Measurements from ENCODE around the gene UBE2E2.

UBE2E2 gene

GRCh38 chr3:23288286-23288685 lies 85.2 kb downstream of the UBE2E2 start:
- no peak for DNase-seq

DNA sequence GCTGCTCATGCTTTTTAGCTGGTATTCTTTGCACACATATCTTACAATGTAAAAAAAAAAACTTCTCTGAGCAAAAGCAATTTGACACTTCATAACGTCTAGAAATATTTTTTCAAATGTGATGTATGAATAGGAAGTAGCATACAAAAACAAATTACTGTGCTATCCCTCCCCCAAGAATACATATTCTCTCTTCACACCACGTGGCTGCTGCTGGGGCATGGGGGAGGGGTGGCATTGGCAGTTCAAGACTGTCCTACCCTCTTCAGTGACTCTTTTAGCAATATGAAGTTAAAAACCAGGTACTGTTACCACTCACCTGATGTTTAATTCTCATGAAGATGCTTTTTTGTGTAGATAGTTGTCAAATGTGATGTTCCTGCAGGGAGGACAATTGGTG lies 85.6 kb downstream of the UBE2E2 start:
- DNase-seq = no peak

DNA sequence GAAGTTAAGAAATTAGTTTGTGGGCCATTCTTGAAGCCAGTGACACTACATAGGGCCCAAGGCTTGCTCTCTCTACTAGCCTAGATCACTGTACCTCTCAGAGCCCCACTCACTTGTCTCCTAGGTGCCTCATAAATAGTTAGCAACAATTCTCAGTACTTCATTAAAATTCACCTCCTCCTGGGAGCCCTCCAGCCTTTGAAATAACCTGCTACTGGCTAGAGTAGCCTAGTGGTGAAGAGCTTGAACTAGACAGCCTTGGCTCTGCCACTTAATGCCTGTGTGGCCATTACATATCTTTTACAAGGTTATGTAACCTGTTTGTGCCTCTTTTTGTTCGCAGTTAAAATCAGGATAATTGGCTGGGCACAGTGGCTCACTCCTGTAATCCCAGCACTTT lies 89.3 kb downstream of the UBE2E2 start:
- DNase-seq = no peak

DNA sequence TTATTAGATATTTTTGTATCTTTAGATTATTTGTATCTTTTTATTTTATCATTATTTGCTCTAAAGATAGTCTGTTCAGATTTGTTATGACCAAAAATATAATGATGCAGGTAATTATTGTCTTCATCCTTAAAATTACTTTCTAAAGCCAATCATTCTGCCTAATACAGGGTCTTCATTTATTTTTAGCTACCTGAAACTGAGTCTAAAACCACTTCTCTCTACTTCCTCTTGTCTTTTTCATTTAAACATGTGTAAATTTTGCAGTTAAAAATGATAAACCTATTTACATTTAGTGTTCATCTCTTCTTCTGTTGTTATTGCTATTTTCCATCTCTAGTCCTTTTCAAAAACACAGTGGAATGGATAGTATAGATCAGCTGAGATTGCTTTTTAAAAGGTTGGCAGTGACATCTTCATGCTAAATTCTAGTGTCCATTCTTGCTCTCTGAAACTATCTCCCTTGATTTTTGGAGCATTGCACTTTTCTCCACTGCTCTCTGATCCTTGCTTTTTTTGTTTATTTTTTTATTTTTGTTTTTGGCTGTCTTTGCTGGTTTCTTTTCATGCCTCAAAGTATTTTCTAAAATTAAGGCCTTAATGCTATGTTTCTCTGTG lies 91.8 kb downstream of the UBE2E2 start:
- DNase-seq = no peak

DNA sequence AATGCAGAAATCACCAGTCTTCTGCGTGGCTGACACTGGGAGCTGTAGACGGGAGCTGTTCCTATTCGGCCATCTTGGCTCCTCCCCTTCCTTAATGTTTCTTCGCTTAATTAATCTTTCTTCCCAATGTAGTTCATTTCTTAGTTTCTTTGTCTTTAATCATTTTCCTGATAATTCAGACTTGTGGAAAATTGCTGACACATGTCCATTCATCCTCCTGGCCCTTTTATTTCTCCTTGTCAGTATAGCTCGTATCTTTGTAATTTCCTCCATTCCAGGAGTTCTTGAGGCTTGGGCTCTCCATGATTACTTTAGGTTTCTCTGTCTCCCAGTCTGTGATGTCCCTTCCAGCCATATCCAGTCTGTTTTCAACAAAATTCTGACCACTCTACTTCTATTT lies 98.7 kb downstream of the UBE2E2 start:
- DNase-seq = no peak

DNA sequence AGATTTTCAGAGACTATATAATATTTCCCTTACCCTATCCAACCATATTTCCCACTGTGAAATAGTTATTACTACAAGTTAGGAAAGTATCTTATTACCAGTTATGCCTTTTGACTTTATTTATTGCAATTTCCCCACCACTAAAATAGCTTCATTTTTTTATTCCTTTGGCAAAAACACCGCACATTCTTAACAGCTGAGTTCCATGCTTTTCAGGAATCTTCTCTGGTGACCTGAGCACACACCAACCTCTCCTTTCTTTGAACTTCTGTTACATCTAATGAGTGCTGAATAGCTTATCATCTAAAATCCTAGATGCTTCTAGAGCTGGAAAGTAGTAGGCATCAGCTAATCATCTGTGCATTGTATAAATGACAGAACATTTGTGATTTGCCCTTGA lies 99.1 kb downstream of the UBE2E2 start:
- DNase-seq = no peak

GRCh38 chr3:23303601-23304217 lies 100.6 kb downstream of the UBE2E2 start:
- no peak for DNase-seq

GRCh38 chr3:23304424-23304823 lies 101.3 kb downstream of the UBE2E2 start:
- no peak for DNase-seq

GRCh38 chr3:23308986-23309625 lies 106.0 kb downstream of the UBE2E2 start:
- DNase-seq = no peak

DNA sequence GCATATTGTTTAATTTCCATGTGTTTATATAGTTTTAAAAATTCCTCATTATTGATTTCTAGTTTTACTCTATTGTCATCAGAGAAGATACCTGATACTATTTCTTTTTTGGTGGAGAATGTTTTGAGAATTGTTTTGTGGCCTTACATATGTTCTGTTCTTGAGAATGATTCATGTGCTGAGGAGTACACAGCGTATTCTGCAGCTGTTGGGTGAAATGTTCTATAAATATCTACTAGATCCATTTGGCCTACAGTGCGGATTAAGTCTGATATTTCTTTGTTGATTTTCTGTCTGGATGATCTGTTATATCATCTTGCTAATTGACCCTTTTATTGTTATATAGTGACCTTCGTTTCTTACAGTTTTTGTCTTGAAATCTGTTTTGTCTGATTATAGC lies 109.7 kb downstream of the UBE2E2 start:
- DNase-seq = no peak

DNA sequence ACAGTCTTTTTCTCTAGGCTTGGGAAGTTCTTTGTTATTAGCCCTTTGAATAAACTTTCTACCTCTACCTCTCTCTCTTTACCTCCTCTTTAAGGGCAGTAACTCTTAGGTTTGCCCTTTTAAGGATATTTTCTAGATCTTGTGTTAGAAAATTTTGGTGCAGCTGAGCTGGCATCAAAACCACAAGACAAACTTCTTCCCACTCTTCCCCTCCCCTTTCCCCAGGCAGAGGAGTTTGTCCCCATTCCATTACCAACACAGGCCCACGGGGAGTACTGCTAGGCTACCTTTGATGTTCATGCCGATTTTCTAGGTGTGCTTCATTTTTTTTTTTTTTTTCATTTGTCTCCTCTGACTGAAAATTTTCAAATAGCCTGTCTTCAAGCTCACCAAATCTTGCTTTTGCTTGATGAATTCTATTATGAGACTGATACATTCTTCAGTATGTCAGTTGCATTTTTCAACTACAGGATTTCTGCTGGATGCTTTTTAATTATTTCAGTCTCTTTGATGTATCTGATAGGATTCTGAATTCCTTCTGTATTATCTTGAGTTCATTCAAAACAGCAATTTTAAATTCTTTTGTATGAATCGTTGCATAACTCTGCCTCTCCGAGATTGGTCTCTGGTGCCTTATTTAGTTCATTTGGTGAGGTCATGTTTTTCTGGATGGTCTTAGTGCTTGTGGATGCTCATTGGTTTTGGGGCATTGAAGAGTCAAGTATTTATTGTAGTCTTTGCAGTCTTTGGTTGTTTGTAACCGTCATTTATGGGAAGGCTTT lies 112.0 kb downstream of the UBE2E2 start:
- DNase-seq = no peak

- DNase-seq = no peak
Observed at GRCh38 chr3:23316924-23317323, 113.8 kb downstream of the UBE2E2 start.

- no peak for DNase-seq
Observed at GRCh38 chr3:23319366-23320312, 116.5 kb downstream of the UBE2E2 start.

DNA sequence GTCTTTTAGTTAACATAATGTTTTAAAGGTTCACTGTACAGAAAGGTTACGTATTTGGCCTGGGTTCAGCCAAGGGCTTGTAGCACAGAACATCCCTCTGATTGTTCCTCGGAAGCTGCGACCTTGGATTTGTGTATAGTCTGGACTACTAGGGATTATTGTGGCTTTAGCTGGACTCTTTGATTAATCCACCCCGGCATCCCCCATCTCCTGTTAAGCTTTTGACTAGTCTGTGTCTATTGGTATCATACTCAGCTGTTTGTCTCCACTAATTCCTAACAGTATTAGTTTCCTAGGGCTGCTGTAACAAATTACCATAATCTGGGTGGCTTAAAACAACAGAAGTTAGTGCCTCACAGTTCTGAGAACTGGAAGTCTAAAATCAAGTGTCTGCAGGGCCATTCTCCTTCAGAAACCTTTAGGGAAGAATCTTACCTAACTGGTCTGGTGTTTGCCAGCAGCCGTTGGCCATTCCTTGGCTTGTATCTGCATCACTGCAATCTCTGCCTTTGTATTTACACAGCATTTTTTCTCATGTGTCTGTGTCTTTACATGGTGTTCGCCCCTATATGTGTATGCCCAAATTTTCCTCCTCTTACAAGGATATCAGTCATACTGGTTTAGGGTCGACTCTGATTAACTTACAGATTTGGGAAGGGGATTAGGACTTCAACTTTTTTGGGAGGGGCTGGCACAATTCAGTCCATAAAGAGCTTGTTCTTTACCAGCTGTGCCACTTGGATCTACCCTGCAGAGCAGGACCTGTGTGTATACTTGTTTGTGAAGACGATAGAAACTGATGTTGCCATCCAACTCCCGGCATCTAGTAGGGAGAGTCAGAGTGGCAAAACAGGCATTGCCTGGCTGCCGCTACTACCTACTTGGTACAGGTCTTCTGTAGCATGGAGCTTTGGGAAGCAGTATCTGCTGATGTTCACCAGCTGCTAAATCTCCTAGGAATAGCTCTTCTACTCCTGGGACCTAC lies 117.8 kb downstream of the UBE2E2 start:
- DNase-seq = no peak

DNA sequence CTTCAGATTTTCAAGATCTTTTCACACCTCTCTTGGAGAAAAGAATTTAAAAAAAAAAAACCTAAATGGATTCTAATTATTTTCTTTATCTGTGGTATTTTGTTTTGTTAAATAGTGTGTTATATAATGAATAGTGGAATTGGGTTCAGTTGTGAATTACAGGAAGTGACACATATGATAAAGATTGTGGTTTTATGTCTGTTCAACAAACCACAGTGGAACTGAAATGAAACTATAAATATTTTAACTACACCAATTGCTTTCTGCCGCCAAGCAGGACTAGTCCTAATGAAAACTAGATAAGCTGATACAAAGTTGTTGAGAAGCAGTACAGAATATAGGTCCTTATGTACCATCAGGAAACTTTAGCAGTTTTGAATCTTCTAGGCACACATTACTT lies 121.6 kb downstream of the UBE2E2 start:
- DNase-seq = no peak

GRCh38 chr3:23325466-23326065 lies 122.4 kb downstream of the UBE2E2 start:
- DNase-seq = no peak

DNA sequence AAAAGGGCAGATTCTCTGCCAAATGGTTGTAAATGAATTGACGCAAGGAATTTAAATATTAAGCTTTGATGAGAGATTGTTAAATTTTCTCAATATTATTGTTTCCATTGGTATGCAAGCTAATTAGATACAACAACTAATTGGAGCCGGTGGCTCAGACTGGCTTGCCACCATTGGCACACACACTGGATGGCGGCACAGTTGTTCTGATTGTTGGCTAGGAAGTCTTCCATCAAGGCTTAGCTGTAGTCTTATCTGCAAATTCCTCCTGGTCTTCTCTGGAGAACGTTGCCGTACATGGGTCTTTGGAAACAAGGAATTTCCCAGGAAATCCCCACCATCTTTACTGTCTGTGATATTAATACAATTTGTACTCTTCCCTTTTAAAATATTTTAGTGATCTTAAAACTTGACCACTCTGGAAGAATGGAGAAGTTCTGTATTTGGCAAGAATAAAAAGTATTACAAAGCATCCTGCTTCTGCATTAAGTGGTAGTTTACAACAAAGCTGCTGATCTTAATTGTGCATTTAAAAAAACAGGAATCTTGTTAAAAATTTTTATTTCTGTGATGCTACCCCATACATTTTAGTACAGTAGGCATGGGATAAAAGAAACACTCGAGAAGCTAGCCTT lies 126.5 kb downstream of the UBE2E2 start:
- DNase-seq = no peak

- DNase-seq = no peak
Observed at GRCh38 chr3:23330568-23330967, 127.4 kb downstream of the UBE2E2 start.

DNA sequence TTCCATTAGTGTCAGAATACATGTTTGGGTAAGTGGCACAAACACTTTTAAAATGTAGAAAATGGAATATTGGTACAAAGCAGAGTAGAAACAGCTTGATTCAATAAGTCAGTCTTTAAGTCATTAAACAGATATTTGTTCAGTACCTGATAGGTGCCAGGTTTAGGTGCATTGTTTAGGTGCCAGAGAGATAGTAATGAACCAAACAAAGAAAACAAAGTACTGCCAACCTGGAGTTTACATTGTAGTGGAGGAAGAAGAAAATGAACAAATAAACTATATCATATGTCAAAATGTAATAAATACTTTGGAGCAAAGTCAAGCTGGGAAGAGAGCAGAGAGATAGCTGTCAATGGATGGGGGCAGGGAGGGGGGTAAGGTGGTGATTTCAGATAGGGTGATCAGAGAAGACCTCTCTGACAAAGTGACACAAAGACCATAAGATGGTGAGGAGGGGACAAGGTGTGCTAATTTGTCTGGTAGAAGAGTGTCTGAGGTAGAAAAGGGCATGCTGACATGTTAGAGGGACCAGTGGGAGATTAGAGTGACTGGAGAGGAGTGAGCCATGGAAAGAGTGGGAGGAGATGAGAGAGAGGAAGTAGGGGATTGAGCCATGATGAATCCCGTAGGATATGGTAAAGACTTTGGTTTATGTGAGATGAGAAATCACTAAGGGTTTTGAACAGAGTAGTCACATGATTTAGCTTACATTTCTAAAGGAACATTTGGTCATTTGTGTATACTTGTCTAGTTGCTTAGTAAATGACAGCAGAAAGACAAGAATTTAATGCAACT lies 128.2 kb downstream of the UBE2E2 start:
- no peak for DNase-seq

GRCh38 chr3:23333633-23334032 lies 130.5 kb downstream of the UBE2E2 start:
- DNase-seq = no peak
